AG04450 (cell line): Measurements from ENCODE around the gene ARTN. TPM values are rescaled to one million over a fixed set of nuclear protein-coding genes. Genes with fewer than 3 reads are reported as not detected.
A peak's percentile ranks its signal among the peaks of the same experiment; 100 is the strongest.

ENCODE experiments used
- CTCF ChIA-PET: fragments of 300-600, 350-600 bp; formaldehyde crosslinking; extraction: SDS; loops from one replicate; lab custom pipeline; 2022; ENCODE audit warnings: antibody characterized with exemption, inconsistent platforms; lab: Charles Lee
- POLR2A ChIA-PET: fragments of 350-600 bp; formaldehyde crosslinking; extraction: SDS; loops from one replicate; lab custom pipeline; 2021; ENCODE audit warnings: antibody characterized with exemption, inconsistent platforms; lab: Yijun Ruan, JAX
- DNase-seq: peaks from one replicate; pipeline ENCODE4 v3.0.0-alpha.2; 2011; ENCODE audit warnings: low read depth, low spot score
- H3K27ac ChIP-seq: one replicate; pipeline ENCODE4 v1.5.1; 2012; ENCODE audit warnings: low read depth, low read length, control low read depth
- H3K27me3 ChIP-seq: one replicate; pipeline ENCODE4 v1.6.0; 2012; ENCODE audit warnings: low read length; ENCODE audit not compliant: control insufficient read depth, insufficient read depth
- H3K4me3 ChIP-seq: 2 replicates; pipeline ENCODE4 v1.5.1; 2011; ENCODE audit warnings: mild to moderate bottlenecking, low read depth, low read length, control low read depth
- H3K9me3 ChIP-seq: 2 replicates; pipeline ENCODE4 v1.5.1; 2012; ENCODE audit warnings: low read length; ENCODE audit not compliant: control insufficient read depth, insufficient read depth
- polyA plus RNA-seq: library from polyadenylated mRNA; depleted of rRNA; stranded (reverse); fragments of >200 nt; gene quantifications from 2 replicates; pipeline ENCODE4 v1.2.3, GENCODE V29; 2011
- TF ChIP-seq, protein P1 (sequence below): IDR thresholded peaks from 2 replicates; pipeline ENCODE4 v1.5.1; 2011; ENCODE audit warnings: low read depth, low read length, control low read depth, inconsistent platforms

ARTN gene
- polyA plus RNA-seq, 1 experiment, result not detected

- TF ChIP-seq, protein P1, sequence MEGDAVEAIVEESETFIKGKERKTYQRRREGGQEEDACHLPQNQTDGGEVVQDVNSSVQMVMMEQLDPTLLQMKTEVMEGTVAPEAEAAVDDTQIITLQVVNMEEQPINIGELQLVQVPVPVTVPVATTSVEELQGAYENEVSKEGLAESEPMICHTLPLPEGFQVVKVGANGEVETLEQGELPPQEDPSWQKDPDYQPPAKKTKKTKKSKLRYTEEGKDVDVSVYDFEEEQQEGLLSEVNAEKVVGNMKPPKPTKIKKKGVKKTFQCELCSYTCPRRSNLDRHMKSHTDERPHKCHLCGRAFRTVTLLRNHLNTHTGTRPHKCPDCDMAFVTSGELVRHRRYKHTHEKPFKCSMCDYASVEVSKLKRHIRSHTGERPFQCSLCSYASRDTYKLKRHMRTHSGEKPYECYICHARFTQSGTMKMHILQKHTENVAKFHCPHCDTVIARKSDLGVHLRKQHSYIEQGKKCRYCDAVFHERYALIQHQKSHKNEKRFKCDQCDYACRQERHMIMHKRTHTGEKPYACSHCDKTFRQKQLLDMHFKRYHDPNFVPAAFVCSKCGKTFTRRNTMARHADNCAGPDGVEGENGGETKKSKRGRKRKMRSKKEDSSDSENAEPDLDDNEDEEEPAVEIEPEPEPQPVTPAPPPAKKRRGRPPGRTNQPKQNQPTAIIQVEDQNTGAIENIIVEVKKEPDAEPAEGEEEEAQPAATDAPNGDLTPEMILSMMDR, result no peak
- H3K9me3 ChIP-seq, result no peaks in the 10 kb centered on the region
- H3K4me3 ChIP-seq, result no peak overlapping the region
- ChIA-PET CTCF (no interaction called here), POLR2A (no interaction called here)
- no peak for DNase-seq
- H3K27me3 ChIP-seq, result no peaks in the 10 kb centered on the region
- no peak overlapping the region for H3K27ac ChIP-seq
These were observed 28.7 kb upstream of the ARTN start for GRCh38 chr1:43904660-43905551.

DNA sequence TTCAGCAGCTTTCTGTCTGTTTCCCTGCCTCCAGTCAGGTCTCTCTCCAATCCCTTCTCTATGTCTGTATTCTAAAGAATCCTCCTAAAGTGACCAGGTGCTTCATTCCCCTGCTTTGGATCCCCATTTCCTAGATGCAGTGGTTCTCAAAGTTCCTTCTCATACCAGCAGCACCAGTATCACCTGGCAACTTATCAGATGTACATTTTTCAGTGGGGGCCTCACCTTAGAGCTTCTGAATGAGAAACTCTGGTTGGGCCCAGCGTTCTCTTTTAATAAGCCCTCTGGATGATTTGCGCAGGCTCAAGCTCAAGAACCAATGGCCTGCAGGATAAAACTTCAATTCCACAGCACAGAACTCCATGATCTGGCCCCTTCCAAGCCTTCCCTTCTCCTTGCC lies 25.4 kb upstream of the ARTN start:
- no peak for DNase-seq
- Histone ChIP-seq H3K4me3 (no peak overlapping the region), H3K27ac (no peak overlapping the region), H3K9me3 (no peaks in the 10 kb centered on the region), H3K27me3 (no peaks in the 10 kb centered on the region)
- TF ChIP-seq, protein P1, result no peak
- CTCF ChIA-PET, result no interaction called here
- POLR2A ChIA-PET, result no interaction called here

DNA sequence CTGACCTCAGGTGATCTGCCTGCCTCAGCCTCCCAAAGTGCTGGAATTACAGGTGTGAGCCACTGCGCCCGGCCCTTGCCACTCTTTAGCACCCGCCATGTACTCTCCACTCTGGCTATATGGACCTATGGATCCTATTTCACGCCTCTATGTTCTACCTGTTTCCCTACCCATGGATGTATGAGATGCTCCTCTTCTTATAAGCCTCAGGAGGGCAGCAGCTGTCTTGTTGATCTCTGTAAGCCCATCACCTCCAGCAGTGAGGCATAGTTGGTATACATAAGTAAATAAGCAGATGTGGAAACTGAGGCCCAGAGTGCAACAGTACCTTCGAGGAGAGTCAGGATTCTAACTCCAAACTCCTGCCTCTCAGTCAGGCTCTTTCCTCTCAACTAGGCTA lies 24.7 kb upstream of the ARTN start:
- no peak overlapping the region for H3K27ac ChIP-seq
- no peaks in the 10 kb centered on the region for H3K9me3 ChIP-seq
- ChIA-PET POLR2A (no interaction called here), CTCF (no interaction called here)
- H3K27me3 ChIP-seq, result no peaks in the 10 kb centered on the region
- no peak for DNase-seq
- no peak overlapping the region for H3K4me3 ChIP-seq
- TF ChIP-seq, protein P1, result no peak

- ChIA-PET CTCF (interaction anchor here (1.1 to 5.2 kb wide), 2 partner anchors 24 to 147 kb away, joined by 3 to 29 read pairs; no protein-coding TSS in a partner anchor), POLR2A (no interaction called here)
- no peaks in the 10 kb centered on the region for H3K27me3 ChIP-seq
- no peak overlapping the region for H3K4me3 ChIP-seq
- no peaks in the 10 kb centered on the region for H3K9me3 ChIP-seq
- H3K27ac ChIP-seq, result no peak overlapping the region
- no peak for DNase-seq
- TF ChIP-seq, protein P1, result no peak
These were observed 23.3 kb upstream of the ARTN start for GRCh38 chr1:43910343-43910742.

DNA sequence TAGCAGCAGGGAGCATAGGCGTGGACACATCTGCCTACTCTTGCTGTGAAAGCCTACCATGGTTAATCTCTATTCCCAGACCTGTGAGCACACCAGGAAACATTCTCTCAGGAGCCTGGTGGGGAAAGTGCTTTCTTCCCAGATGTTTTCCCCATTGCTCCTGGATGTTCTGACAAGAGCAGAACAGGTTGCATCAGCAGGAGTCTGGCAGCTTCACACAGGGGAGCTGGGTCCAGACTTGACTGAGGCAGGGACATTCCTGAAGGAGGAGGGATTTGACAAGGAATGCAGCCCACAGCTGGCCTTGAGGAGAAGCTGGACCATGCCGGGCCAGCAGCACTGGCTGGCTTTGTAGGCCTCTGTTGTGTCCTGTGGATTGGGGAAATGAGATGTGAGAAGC lies 21.0 kb upstream of the ARTN start:
- ChIA-PET POLR2A (interaction anchor here (1.0 kb wide), 1 partner anchor 16 kb away, joined by 3 read pairs; no protein-coding TSS in a partner anchor), CTCF (interaction anchor here (0.7 to 5.2 kb wide), 4 partner anchors 22 to 150 kb away, joined by 3 to 29 read pairs (median 6); no protein-coding TSS in a partner anchor)
- Histone ChIP-seq H3K27ac (peak overlapping the region; percentile 52), H3K27me3 (no peaks in the 10 kb centered on the region), H3K4me3 (no peak overlapping the region), H3K9me3 (no peaks in the 10 kb centered on the region)
- TF ChIP-seq, protein P1, result no peak
- peak; percentile 54 for DNase-seq
